Keratinocyte (primary cell): ENCODE results near the gene ASTN2.

Experiments used
- EZH2 ChIP-seq: IDR thresholded peaks from one replicate; pipeline ENCODE4 v1.6.1; 2012; ENCODE audit warnings: inconsistent platforms, mild to moderate bottlenecking, low read length, moderate library complexity
- TF ChIP-seq, protein P1 (sequence below), 3 experiments: IDR thresholded peaks in 1 of 3; conservative IDR thresholded peaks in 1 of 3; optimal IDR thresholded peaks in 1 of 3; 2 replicates in 2 of 3; 3 replicates in 1 of 3; pipeline versions ENCODE3 to v1.5.1; 2011; ENCODE audit warnings: low read length in 3 of 3, mild to moderate bottlenecking in 3 of 3, moderate library complexity in 2 of 3, control low read depth in 1 of 3, inconsistent platforms in 1 of 3; ENCODE audit not compliant: insufficient read depth in 2 of 3; ENCODE audit errors: extremely low read depth in 1 of 3

DNA sequence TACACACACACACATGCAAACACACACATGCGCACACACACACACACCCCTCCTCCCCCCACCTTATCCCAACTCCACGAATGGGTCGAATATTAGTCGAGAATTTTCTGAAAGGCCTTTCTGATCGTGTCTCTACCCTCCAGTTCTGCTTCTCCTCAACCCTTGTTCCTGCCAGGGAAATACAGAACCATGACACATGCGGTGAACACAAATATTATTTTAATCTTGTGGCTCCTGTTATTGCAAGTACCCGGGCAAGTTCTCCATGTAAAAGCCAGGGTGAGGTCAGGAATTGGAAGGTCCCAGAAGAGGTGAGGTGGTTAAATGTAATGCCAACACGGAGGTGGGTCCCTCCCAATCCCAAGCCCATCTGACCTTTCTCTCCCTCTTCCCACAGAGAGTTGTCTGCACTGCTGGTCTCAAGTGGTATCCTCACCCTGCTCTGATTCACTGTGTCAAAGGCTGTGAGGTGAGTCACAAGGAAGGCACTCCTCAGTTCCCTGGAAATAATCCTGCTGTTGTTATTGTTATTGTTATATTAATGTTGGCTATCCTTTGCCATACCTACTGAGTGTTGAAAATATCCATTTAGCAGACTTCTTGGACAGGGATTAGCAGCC is 1037.6 kb downstream of the ASTN2 start:
- TF ChIP-seq, protein P1, sequence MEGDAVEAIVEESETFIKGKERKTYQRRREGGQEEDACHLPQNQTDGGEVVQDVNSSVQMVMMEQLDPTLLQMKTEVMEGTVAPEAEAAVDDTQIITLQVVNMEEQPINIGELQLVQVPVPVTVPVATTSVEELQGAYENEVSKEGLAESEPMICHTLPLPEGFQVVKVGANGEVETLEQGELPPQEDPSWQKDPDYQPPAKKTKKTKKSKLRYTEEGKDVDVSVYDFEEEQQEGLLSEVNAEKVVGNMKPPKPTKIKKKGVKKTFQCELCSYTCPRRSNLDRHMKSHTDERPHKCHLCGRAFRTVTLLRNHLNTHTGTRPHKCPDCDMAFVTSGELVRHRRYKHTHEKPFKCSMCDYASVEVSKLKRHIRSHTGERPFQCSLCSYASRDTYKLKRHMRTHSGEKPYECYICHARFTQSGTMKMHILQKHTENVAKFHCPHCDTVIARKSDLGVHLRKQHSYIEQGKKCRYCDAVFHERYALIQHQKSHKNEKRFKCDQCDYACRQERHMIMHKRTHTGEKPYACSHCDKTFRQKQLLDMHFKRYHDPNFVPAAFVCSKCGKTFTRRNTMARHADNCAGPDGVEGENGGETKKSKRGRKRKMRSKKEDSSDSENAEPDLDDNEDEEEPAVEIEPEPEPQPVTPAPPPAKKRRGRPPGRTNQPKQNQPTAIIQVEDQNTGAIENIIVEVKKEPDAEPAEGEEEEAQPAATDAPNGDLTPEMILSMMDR (optimal IDR thresholded peaks at IDR 0.05 in 1 of 3, IDR thresholded peaks at IDR 0.05 in 1 of 3, conservative IDR thresholded peaks at IDR 0.05 in 1 of 3; ENCODE audit: extremely low read depth in 1 of 3, insufficient read depth in 2 of 3, low read length in 3 of 3) = no peak
- TF ChIP-seq EZH2 = no peak
